Heart left ventricle (tissue), 16 donors: Measurements from ENCODE around the gene VSIG10L2. TPM values are rescaled to one million over a fixed set of nuclear protein-coding genes. Genes with fewer than 3 reads are reported as not detected.

Source experiments
- ATAC-seq, 4 donors: fragments of 200-7000 bp; cut with Tn5 transposase; one replicate each; pipeline ENCODE4 v1.9.1; 2020 to 2022; ENCODE audit warnings: moderate library complexity in 4 of 4, mild to moderate bottlenecking in 3 of 4, moderate number of reproducible peaks in 1 of 4
- DNase-seq, 5 donors: peaks; one replicate each; pipeline ENCODE4 v3.0.0-alpha.2; 2020
- H3K27ac ChIP-seq, 12 donors: fragments of 200-600 bp; sonication (generic) in 4 of 12; one replicate each; pipeline versions ENCODE4 v1.5.0 to v1.8.0; 2016 to 2022; ENCODE audit warnings: mild to moderate bottlenecking in 2 of 12
- H3K27me3 ChIP-seq, 9 donors: fragments of 200-600 bp; sonication (generic) in 2 of 9; one replicate each; pipeline versions ENCODE4 v1.5.1 to v1.8.0; 2016 to 2022; ENCODE audit warnings: mild to moderate bottlenecking in 3 of 9
- H3K36me3 ChIP-seq, 9 donors: fragments of 200-600 bp; sonication (generic) in 2 of 9; one replicate each; pipeline versions ENCODE4 v1.5.0 to v1.8.0; 2018 to 2022; ENCODE audit warnings: mild to moderate bottlenecking in 2 of 9
- H3K4me1 ChIP-seq, 12 donors: fragments of 200-600 bp; sonication (generic) in 4 of 12; one replicate each; pipeline versions ENCODE4 v1.5.0 to v1.8.0; 2016 to 2022; ENCODE audit warnings: mild to moderate bottlenecking in 3 of 12
- H3K4me3 ChIP-seq, 12 donors: fragments of 200-600 bp; sonication (generic) in 4 of 12; one replicate each; pipeline versions ENCODE4 v1.5.0 to v1.8.0; 2017 to 2022; ENCODE audit warnings: mild to moderate bottlenecking in 9 of 12, moderate library complexity in 4 of 12
- H3K9me3 ChIP-seq, 12 donors: fragments of 200-600 bp; sonication (generic) in 4 of 12; one replicate each; pipeline versions ENCODE4 v1.5.0 to v1.8.0; 2016 to 2022; ENCODE audit warnings: mild to moderate bottlenecking in 1 of 12
- POLR2A ChIP-seq, 2 donors: fragments of 450-650 bp; IDR thresholded peaks; one replicate each; pipeline ENCODE4 v1.6.1; 2017; ENCODE audit warnings: antibody characterized with exemption in 2 of 2, mild to moderate bottlenecking in 2 of 2, moderate library complexity in 2 of 2
- WGBS, 4 donors: extraction: QIAGEN DNeasy Blood & Tissue Kit in 2 of 4; methylation state at CpG; one replicate each; pipeline versions ENCODE4 v1.1.5 to v1.1.7; 2013 to 2018; 5-methylcytosine and 5-hydroxymethylcytosine counted together
- intact Hi-C, 10 donors: fragments of 100-400 bp; cut with DNase I; formaldehyde crosslinking; loops; one replicate each; pipeline versions ENCODE4 v1.11.1 to v1.14.2; 2022
- polyA plus RNA-seq, 2 donors: library from polyadenylated mRNA; stranded (reverse); fragments of 200-250 nt; gene quantifications; one replicate each; pipeline ENCODE4 v1.2.3, GENCODE V29; 2013
- total RNA-seq, 9 donors: library from RNA; depleted of rRNA in 2 of 9; stranded (reverse); fragments of >200 nt in 2 of 9; fragmentation: NEBNext Ultra II Directional in 3 of 9; extraction: Animal tissue kit (Norgen Biotek cat#: 25700) in 3 of 9; gene quantifications; one replicate each; pipeline versions ENCODE4 v1.1.0 to v1.2.4, GENCODE V29; 2016 to 2023
- TF ChIP-seq, protein P1 (sequence below), 12 donors: fragments of 200-600 bp; sonication (generic) in 4 of 12; IDR thresholded peaks; one replicate each; pipeline versions ENCODE4 v1.5.0 to v1.8.0; 2018 to 2022; ENCODE audit warnings: antibody characterized with exemption in 12 of 12, mild to moderate bottlenecking in 5 of 12
- donor health status: ischemic (EF 13 %, LVEDD 7.1; RV severe dilation, severe dysfunction).
- donor health status: healthy with polysubstance abuse.
- donor health status: DM: no; HTN: yes; CAD: no.
- donor health status: DM: no; HTN: no; CAD: no.
- donor health status: ischemic (EF 25% LVEDD 6.9; RV normal size, moderate dysfunction).
- donor health status: ischemic (EF 25% LVEDD 5.7; RV mildly dilated, moderate dysfunction).
- donor health status: healthy.
- donor health status: DM: yes; HTN: yes; CAD: no.
- donor health status: ischemic (EF 35%, LVEDD 5.7; RV mildly dilated, moderate dysfunction).
- donor health status: nonischemic (EF 11% LVEDD 7.7; RV severe dilation, severe dysfunction).
- donor health status: DM: yes; HTN: yes; CAD: no.
- donor health status: PGD.
- donor health status: ischemic (EF 29% LVEDD 5.4; RV normal size, mild dysfunction).
- donor health status: nonischemic (EF 23%, LVEDD 6.1; RV moderate dilation, normal function).

Gene VSIG10L2
- total and polyA plus RNA-seq, 11 donors: 0.04 to 0.21 (median 0.12) TPM; not detected in 8

DNA sequence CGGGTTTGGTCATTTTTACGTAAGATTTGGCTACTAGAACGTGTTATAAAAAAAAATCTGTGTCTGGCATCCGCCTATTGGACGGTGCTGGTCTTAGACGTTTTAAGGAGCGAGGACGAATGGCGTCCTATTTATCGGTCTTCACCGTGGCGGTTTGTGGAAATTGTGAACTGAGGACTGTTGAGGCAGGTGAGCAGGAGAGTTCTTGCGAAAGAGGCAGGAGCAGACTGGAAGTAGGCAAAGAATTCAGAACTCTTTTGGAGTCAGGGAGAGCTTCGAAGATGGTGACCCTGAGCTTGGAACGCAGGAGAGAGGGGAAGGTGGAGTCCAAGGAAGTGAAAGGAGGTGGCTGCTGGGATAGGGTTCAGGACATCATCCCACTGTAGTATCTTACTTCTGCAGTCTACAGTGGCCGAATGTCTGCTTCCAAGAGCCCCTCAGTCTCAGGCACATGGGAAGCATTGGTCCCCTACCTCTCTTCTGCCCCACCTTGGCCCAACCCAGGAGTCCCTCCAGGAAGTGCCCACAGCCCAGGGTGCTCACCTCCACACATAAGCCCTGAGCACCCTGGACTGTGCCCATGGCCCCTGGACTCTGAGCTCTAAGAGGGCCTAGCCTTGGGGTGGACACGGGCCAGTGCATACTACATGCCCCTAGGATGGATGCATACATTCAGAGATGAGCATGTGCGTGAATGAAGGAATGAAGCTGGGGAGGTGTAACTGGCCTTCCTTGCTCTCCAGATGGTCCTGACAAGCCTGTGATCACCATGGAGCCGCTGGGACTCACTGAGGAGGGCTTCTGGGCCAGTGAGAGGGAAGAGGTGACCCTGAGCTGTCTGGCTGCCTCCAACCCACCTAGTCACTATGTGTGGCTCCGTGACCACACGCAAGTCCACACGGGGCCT is 3.7 kb downstream of the VSIG10L2 start:
- intact Hi-C loops: loop anchor here in 3 of 10 donors (10.0 kb wide), 2 partner anchors 105 to 115 kb away; partner anchors contain the start of gene CDON (in 1 of the 3)
- no peak for ATAC-seq
- WGBS, 4 donors: 93 to 95% (median 94%) methylated on average over 20 to 22 of the region's 22 CpGs

DNA sequence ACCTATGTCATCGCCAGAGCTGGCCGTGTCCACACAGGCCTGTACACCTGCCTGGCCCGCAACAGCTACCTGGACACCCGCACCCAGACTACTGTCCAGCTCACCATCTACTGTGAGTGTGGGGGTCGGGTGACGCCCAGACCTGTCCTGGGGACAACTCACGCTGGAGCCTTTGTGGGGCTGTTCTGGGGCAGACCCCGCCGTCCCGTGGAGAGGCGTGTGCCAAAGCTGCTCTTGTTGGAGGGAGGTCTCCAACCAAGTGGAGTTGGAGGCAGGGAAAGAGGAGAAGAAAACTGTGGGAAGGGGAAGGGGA is 4.3 kb downstream of the VSIG10L2 start:
- no peak for TF ChIP-seq POLR2A (IDR thresholded peaks at IDR 0.05)
- TF ChIP-seq, protein P1, sequence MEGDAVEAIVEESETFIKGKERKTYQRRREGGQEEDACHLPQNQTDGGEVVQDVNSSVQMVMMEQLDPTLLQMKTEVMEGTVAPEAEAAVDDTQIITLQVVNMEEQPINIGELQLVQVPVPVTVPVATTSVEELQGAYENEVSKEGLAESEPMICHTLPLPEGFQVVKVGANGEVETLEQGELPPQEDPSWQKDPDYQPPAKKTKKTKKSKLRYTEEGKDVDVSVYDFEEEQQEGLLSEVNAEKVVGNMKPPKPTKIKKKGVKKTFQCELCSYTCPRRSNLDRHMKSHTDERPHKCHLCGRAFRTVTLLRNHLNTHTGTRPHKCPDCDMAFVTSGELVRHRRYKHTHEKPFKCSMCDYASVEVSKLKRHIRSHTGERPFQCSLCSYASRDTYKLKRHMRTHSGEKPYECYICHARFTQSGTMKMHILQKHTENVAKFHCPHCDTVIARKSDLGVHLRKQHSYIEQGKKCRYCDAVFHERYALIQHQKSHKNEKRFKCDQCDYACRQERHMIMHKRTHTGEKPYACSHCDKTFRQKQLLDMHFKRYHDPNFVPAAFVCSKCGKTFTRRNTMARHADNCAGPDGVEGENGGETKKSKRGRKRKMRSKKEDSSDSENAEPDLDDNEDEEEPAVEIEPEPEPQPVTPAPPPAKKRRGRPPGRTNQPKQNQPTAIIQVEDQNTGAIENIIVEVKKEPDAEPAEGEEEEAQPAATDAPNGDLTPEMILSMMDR (IDR thresholded peaks at IDR 0.05): no peak
- intact Hi-C loops: loop anchor here in 1 of 10 donors (10.0 kb wide), 1 partner anchor 115 kb away; the partner anchor contains the start of gene CDON
- DNase-seq: no peak
- Histone ChIP-seq H3K4me1 (peaks cover 3 to 27% (median 16%) of the 10 kb centered on the region in 12 donors), H3K27ac (peak overlapping the region in 1 of 12 donors; percentile 63), H3K27me3 (peaks cover 0 to 7% (median 0%) of the 10 kb centered on the region in 9 donors), H3K9me3 (no peaks in the 10 kb centered on the region), H3K4me3 (no peak overlapping the region), H3K36me3 (no peaks in the 10 kb centered on the region)
- no peak for ATAC-seq
- WGBS, 4 donors: 86 to 98% (median 94%) methylated on average over 9 to 11 of the region's 11 CpGs

More for the DNA sequence above, 3.7 kb downstream of the VSIG10L2 start:
- no peak for DNase-seq
- Histone ChIP-seq H3K4me1 (peaks cover 3 to 27% (median 16%) of the 10 kb centered on the region in 12 donors), H3K27ac (no peak overlapping the region), H3K36me3 (no peaks in the 10 kb centered on the region), H3K4me3 (no peak overlapping the region), H3K9me3 (no peaks in the 10 kb centered on the region), H3K27me3 (peaks cover 0 to 7% (median 0%) of the 10 kb centered on the region in 9 donors)
- TF ChIP-seq, protein P1 (IDR thresholded peaks at IDR 0.05): no peak
- TF ChIP-seq POLR2A (IDR thresholded peaks at IDR 0.05): no peak

DNA sequence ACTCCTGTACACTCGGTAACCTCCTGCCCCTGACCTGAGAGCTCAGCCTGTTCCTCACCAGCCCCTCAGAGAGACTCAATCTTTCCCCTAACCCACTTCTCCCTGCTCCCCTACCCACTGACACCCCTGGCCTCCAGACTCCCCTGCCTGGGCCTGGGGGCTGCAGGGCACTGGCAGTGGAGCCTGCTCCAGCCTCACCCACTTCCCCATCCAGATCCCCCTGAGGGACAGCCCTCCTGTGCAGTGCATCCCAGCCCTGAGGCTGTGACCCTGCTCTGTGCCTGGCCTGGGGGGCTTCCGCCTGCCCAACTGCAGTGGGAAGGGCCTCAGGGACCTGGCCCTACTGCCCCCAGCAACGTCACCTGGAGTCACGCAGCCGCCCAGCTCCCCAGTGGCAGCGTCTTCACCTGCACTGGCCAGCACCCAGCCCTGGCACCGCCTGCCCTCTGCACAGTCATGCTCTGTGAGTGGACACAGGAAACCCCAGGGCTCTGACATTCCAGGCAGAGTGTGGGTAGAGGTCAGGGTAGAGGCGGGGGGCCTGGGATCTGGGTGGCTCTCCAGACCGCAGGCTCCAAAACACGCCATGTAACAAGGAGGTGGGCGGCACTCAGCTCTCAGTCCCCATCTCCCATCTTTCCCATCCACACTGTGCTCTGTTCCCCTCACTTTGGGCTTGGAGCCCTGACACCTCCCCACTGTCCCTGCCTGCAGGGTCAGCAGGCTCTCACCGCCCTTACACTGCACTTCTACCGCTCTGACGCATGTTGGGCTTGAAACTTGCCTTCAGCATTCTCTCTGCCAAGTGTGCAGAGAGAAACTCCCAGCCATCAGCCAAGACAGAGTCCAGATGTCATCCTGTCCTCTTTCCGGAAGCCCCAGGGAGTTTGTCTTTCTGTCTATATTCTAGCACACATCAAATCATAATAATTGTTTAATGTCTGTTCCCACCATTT is 5.1 kb downstream of the VSIG10L2 start:
- 49 to 69% (median 60%) methylated on average over 12 to 15 of the region's 15 CpGs for WGBS, 4 donors
- intact Hi-C loops: loop anchor here in 1 of 10 donors (10.0 kb wide), 1 partner anchor 114 kb away; the partner anchor contains the start of gene CDON
- H3K4me1 ChIP-seq: peaks cover 3 to 27% (median 16%) of the 10 kb centered on the region in 12 donors
- H3K27me3 ChIP-seq: peaks cover 0 to 7% (median 0%) of the 10 kb centered on the region in 9 donors
- H3K9me3 ChIP-seq: no peaks in the 10 kb centered on the region
- ATAC-seq (peak; percentile 83 to 93 (median 90)), DNase-seq (peak; percentile 76 to 88 (median 81))
- TF ChIP-seq, protein P1 (IDR thresholded peaks at IDR 0.05): no peak
- no peak for TF ChIP-seq POLR2A (IDR thresholded peaks at IDR 0.05)
- no peak overlapping the region for H3K4me3 ChIP-seq
- peak overlapping the region in 11 of 12 donors; percentile 27 to 70 (median 44) for H3K27ac ChIP-seq
- no peaks in the 10 kb centered on the region for H3K36me3 ChIP-seq
